ENCODE results near the gene TXNRD2.
"Not testable (repeated sequence)": the region's sequence is repeated elsewhere in the genome, so short reads cannot be mapped to it uniquely, and the experiment has no call there.

TXNRD2 gene

GRCh38 chr22:19840955-19841640 lies 100.5 kb downstream of the TXNRD2 start:
- peaks cover 18% of the 10 kb centered on the region for H3K4me1 ChIP-seq (ENCODE audit: insufficient read depth, poor library complexity, severe bottlenecking)
- no peak overlapping the region for H3K27ac ChIP-seq (ENCODE audit: poor library complexity, severe bottlenecking)
- DNase-seq (ENCODE audit: low spot score) (no peak), ATAC-seq (ENCODE audit: low read depth) (no peak)
- no peak overlapping the region for H3K4me3 ChIP-seq (ENCODE audit: severe bottlenecking)
- H3K36me3 ChIP-seq (ENCODE audit: low read depth), result no peaks in the 10 kb centered on the region; the same call in 1 of the 2 replicates
- no peak for TF ChIP-seq CTCF (IDR thresholded peaks at IDR 0.05; ENCODE audit: poor library complexity, severe bottlenecking)
- H3K9me3 ChIP-seq (ENCODE audit: severe bottlenecking), result no peaks in the 10 kb centered on the region
- no peaks in the 10 kb centered on the region for H3K27me3 ChIP-seq (ENCODE audit: insufficient read depth, poor library complexity, severe bottlenecking)

DNA sequence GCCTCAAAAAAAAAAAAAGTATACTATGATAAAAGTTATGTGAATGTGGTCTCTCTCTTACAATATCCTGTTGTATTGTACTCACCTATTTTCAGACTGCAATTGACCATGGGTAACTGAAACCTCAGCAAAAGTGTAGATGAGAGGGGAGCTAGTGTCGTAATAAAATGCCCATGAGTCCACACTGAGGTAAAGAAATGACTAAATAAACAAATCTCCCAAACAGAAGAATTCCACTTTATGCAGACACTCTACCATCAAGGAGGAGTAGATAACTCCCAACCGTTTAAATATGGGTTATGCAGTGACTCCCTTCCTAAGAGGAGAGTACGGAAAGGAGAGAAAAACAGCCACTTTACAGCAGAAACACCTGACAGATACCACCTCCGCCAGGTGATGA lies 101.6 kb downstream of the TXNRD2 start:
- H3K36me3 ChIP-seq (ENCODE audit: low read depth), result no peaks in the 10 kb centered on the region
- H3K9me3 ChIP-seq (ENCODE audit: severe bottlenecking), result no peaks in the 10 kb centered on the region
- ATAC-seq (ENCODE audit: low read depth) (no peak), DNase-seq (ENCODE audit: low spot score) (no peak)
- no peak overlapping the region for H3K27ac ChIP-seq (ENCODE audit: poor library complexity, severe bottlenecking)
- peaks cover 18% of the 10 kb centered on the region for H3K4me1 ChIP-seq (ENCODE audit: insufficient read depth, poor library complexity, severe bottlenecking)
- H3K4me3 ChIP-seq (ENCODE audit: severe bottlenecking), result no peak overlapping the region
- no peak for TF ChIP-seq CTCF (IDR thresholded peaks at IDR 0.05; ENCODE audit: poor library complexity, severe bottlenecking)
- no peaks in the 10 kb centered on the region for H3K27me3 ChIP-seq (ENCODE audit: insufficient read depth, poor library complexity, severe bottlenecking)

DNA sequence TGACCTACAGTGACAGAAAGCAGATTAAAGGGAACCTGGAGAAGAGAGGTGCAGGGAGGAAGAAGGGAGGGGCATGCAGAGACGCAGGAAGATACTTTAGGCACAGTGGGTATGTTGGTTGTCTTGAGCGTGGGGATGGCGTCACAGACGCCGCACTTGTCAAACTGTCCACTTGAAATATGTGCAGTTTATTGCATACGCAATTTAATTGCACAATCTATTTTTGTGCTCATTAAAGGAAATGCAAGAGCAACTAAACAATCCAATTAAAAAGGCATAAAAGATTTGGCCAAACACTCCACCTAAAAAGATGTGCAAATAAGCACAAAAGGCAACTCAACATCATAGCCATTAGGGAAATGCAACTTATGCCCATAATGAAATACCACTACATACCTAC lies 103.7 kb downstream of the TXNRD2 start:
- no peak for ATAC-seq (ENCODE audit: low read depth)
- no peak overlapping the region for H3K27ac ChIP-seq (ENCODE audit: poor library complexity, severe bottlenecking)
- no peak for TF ChIP-seq CTCF (IDR thresholded peaks at IDR 0.05; ENCODE audit: poor library complexity, severe bottlenecking)

DNA sequence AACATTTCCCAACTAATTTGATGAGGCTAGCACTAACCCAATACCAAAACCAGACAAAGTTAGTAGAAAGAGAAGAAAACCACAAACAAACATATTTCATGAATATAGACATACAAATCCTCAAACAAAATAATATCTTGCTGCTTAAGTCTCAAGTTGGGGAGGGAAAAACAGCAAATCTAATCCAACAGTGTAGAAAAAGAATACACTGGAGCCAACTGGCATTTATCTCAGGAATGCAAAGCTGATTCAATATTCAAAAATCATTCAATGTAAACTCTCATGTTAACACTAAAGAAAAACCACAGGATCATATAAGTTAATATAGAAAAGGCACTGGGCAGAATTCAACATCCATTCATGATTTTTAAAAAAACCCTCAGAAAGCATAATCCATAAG lies 105.1 kb downstream of the TXNRD2 start:
- no peak for ATAC-seq (ENCODE audit: low read depth)
- Histone ChIP-seq H3K36me3 (ENCODE audit: low read depth) (no peaks in the 10 kb centered on the region), H3K4me1 (ENCODE audit: insufficient read depth, poor library complexity, severe bottlenecking) (no peaks in the 10 kb centered on the region), H3K9me3 (ENCODE audit: severe bottlenecking) (no peaks in the 10 kb centered on the region), H3K4me3 (ENCODE audit: severe bottlenecking) (no peak overlapping the region), H3K27me3 (ENCODE audit: insufficient read depth, poor library complexity, severe bottlenecking) (no peaks in the 10 kb centered on the region), H3K27ac (ENCODE audit: poor library complexity, severe bottlenecking) (no peak overlapping the region)
- no peak for TF ChIP-seq CTCF (IDR thresholded peaks at IDR 0.05; ENCODE audit: poor library complexity, severe bottlenecking)
- DNase-seq (ENCODE audit: low spot score), result no peak

More for the DNA sequence above, 103.7 kb downstream of the TXNRD2 start:
- Histone ChIP-seq H3K4me1 (ENCODE audit: insufficient read depth, poor library complexity, severe bottlenecking) (no peaks in the 10 kb centered on the region), H3K27me3 (ENCODE audit: insufficient read depth, poor library complexity, severe bottlenecking) (no peaks in the 10 kb centered on the region), H3K9me3 (ENCODE audit: severe bottlenecking) (no peaks in the 10 kb centered on the region), H3K4me3 (ENCODE audit: severe bottlenecking) (no peak overlapping the region), H3K36me3 (ENCODE audit: low read depth) (no peaks in the 10 kb centered on the region)
- no peak for DNase-seq (ENCODE audit: low spot score)

- DNase-seq (ENCODE audit: low spot score) (no peak), ATAC-seq (ENCODE audit: low read depth) (no peak)
- Histone ChIP-seq H3K9me3 (ENCODE audit: severe bottlenecking) (no peaks in the 10 kb centered on the region), H3K4me1 (ENCODE audit: insufficient read depth, poor library complexity, severe bottlenecking) (no peaks in the 10 kb centered on the region), H3K36me3 (ENCODE audit: low read depth) (no peaks in the 10 kb centered on the region), H3K27ac (ENCODE audit: poor library complexity, severe bottlenecking) (no peak overlapping the region), H3K27me3 (ENCODE audit: insufficient read depth, poor library complexity, severe bottlenecking) (no peaks in the 10 kb centered on the region), H3K4me3 (ENCODE audit: severe bottlenecking) (no peak overlapping the region)
- no peak for TF ChIP-seq CTCF (IDR thresholded peaks at IDR 0.05; ENCODE audit: poor library complexity, severe bottlenecking)
Measured at GRCh38 chr22:19834599-19834998, 107.0 kb downstream of the TXNRD2 start.

GRCh38 chr22:19833327-19833726 lies 108.3 kb downstream of the TXNRD2 start:
- not testable (repeated sequence) for H3K4me3 ChIP-seq (ENCODE audit: severe bottlenecking); H3K27me3 ChIP-seq (ENCODE audit: insufficient read depth, poor library complexity, severe bottlenecking); ATAC-seq (ENCODE audit: low read depth); H3K4me1 ChIP-seq (ENCODE audit: insufficient read depth, poor library complexity, severe bottlenecking); DNase-seq (ENCODE audit: low spot score); H3K27ac ChIP-seq (ENCODE audit: poor library complexity, severe bottlenecking); H3K36me3 ChIP-seq (ENCODE audit: low read depth); H3K9me3 ChIP-seq (ENCODE audit: severe bottlenecking)
